HG02840 (cell line): ENCODE results near the gene ATG7.
"Not testable (repeated sequence)": the region's sequence is repeated elsewhere in the genome, so short reads cannot be mapped to it uniquely, and the experiment has no call there.

Source experiments
- ATAC-seq: cut with Tn5 transposase; IDR thresholded peaks from one replicate; pipeline ENCODE4 v1.9.1; 2021; ENCODE audit warnings: mild to moderate bottlenecking, moderate library complexity, moderate number of reproducible peaks; ENCODE audit not compliant: unreplicated experiment, low FRiP score

ATG7 gene

GRCh38 chr3:11495948-11496557, 223.9 kb downstream of the ATG7 start:
- ATAC-seq, result no peak

- ATAC-seq, result no peak
These were observed 226.0 kb downstream of the ATG7 start for GRCh38 chr3:11498177-11498576.

GRCh38 chr3:11498646-11499045, 226.4 kb downstream of the ATG7 start:
- no peak for ATAC-seq

- ATAC-seq, result no peak
These were observed 226.9 kb downstream of the ATG7 start for GRCh38 chr3:11499144-11499543.

GRCh38 chr3:11502413-11502812, 230.2 kb downstream of the ATG7 start:
- ATAC-seq, result not testable (repeated sequence)

GRCh38 chr3:11507719-11508118, 235.5 kb downstream of the ATG7 start:
- ATAC-seq, result no peak

- ATAC-seq, result no peak
These were observed 236.4 kb downstream of the ATG7 start for GRCh38 chr3:11508346-11509172.

- ATAC-seq, result no peak
These were observed 237.2 kb downstream of the ATG7 start for GRCh38 chr3:11509173-11510000.

- ATAC-seq, result no peak
These were observed 237.8 kb downstream of the ATG7 start for GRCh38 chr3:11510001-11510340.

GRCh38 chr3:11510356-11510755, 238.2 kb downstream of the ATG7 start:
- no peak for ATAC-seq

GRCh38 chr3:11511606-11512005, 239.4 kb downstream of the ATG7 start:
- ATAC-seq, result not testable (repeated sequence)

- ATAC-seq, result not testable (repeated sequence)
These were observed 241.1 kb downstream of the ATG7 start for GRCh38 chr3:11513125-11513816.

- ATAC-seq, result no peak
These were observed 241.6 kb downstream of the ATG7 start for GRCh38 chr3:11513817-11514135.

- ATAC-seq, result no peak
These were observed 242.1 kb downstream of the ATG7 start for GRCh38 chr3:11514191-11514821.

- ATAC-seq, result no peak
These were observed 245.4 kb downstream of the ATG7 start for GRCh38 chr3:11517601-11518000.

GRCh38 chr3:11521167-11521566, 249.0 kb downstream of the ATG7 start:
- ATAC-seq, result no peak

GRCh38 chr3:11522398-11522715, 250.2 kb downstream of the ATG7 start:
- no peak for ATAC-seq

- no peak for ATAC-seq
These were observed 250.9 kb downstream of the ATG7 start for GRCh38 chr3:11522953-11523571.

GRCh38 chr3:11523572-11524101, 251.4 kb downstream of the ATG7 start:
- no peak for ATAC-seq

GRCh38 chr3:11526121-11526520, 253.9 kb downstream of the ATG7 start:
- not testable (repeated sequence) for ATAC-seq
